Right lobe of liver (tissue), 4 donors: Measurements from ENCODE around the gene C19orf67.

ENCODE experiments used
- POLR2A ChIP-seq: fragments of 450-650 bp; IDR thresholded peaks from one replicate; pipeline ENCODE4 v1.6.1; 2017; ENCODE audit warnings: antibody characterized with exemption, mild to moderate bottlenecking
- TF ChIP-seq, protein P1 (sequence below), 4 donors: fragments of 200-600 bp in 3 of 4; fragments of 450-650 bp in 1 of 4; IDR thresholded peaks; one replicate each; pipeline versions ENCODE4 v1.5.1 to v1.8.0; 2016 to 2022; ENCODE audit warnings: antibody characterized with exemption in 4 of 4, mild to moderate bottlenecking in 2 of 4
- donor health status: DM: no; HTN: no; CAD: no.
- donor health status: DM: no; HTN: no; CAD: no.
- donor health status: DM: no; HTN: yes; CAD: no.

GRCh38 chr19:14089412-14089661, 3.8 kb upstream of the C19orf67 start:
- TF ChIP-seq, protein P1, sequence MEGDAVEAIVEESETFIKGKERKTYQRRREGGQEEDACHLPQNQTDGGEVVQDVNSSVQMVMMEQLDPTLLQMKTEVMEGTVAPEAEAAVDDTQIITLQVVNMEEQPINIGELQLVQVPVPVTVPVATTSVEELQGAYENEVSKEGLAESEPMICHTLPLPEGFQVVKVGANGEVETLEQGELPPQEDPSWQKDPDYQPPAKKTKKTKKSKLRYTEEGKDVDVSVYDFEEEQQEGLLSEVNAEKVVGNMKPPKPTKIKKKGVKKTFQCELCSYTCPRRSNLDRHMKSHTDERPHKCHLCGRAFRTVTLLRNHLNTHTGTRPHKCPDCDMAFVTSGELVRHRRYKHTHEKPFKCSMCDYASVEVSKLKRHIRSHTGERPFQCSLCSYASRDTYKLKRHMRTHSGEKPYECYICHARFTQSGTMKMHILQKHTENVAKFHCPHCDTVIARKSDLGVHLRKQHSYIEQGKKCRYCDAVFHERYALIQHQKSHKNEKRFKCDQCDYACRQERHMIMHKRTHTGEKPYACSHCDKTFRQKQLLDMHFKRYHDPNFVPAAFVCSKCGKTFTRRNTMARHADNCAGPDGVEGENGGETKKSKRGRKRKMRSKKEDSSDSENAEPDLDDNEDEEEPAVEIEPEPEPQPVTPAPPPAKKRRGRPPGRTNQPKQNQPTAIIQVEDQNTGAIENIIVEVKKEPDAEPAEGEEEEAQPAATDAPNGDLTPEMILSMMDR (IDR thresholded peaks at IDR 0.05), result no peak
- TF ChIP-seq POLR2A, result no peak
